Measurements from ENCODE around the gene RBBP7. TPM values are rescaled to one million over a fixed set of nuclear protein-coding genes. Genes with fewer than 3 reads are reported as not detected.

Gene RBBP7

DNA sequence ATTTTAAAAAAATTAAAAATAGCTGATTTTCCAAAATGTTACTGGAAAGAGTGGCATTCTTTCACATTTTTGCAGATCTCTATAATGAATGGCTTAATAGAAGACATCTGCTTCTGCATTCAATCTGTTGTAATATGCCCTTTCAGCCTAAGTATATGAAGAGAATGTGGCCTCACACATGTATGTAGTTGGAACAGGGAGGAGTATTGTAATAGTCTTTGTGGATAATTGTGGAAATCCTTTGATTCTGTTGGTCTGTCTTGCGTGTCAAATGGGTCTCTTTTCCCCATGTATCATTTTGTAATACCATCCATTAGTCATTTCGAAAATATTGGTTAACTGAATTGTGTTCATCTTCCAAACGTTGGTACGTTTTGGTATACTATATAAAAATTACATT, 72.3 kb downstream of the RBBP7 start:
- no peak overlapping the region for H3K4me2 ChIP-seq (ENCODE audit: low read length, poor library complexity, severe bottlenecking)
- no peak overlapping the region for H2AK5ac ChIP-seq (ENCODE audit: low read length, severe bottlenecking)
- H3K79me1 ChIP-seq (replicated peaks; ENCODE audit: low read length, poor library complexity, severe bottlenecking): no peaks in the 10 kb centered on the region
- no peaks in the 10 kb centered on the region for H3K4me1 ChIP-seq (ENCODE audit: control insufficient read depth, insufficient read depth, low read depth, low read length)
- no peak overlapping the region for H3K23ac ChIP-seq (ENCODE audit: low read length in 2 of 2)
- WGBS: no CpG with 5 or more reads among the region's 4 CpGs
- no peak overlapping the region for H4K91ac ChIP-seq (ENCODE audit: low read length)
- no peak overlapping the region for H4K8ac ChIP-seq (ENCODE audit: low read length)
- peak overlapping the region in 1 of 2 experiments; percentile 0 for H3K4me3 ChIP-seq (ENCODE audit: insufficient read depth in 1 of 2, low read depth in 1 of 2, low read length in 2 of 2)
- H3K9me3 ChIP-seq (ENCODE audit: control insufficient read depth, low read length): no peaks in the 10 kb centered on the region
- H3K18ac ChIP-seq (ENCODE audit: low read depth in 1 of 2, low read length in 2 of 2): no peak overlapping the region
- H2BK12ac ChIP-seq (ENCODE audit: low read length in 2 of 2): no peak overlapping the region
- no peak overlapping the region for H3K4ac ChIP-seq (ENCODE audit: low read depth in 1 of 2, low read length in 2 of 2)
- no peak for DNase-seq
- no peak overlapping the region for H2AFZ ChIP-seq (ENCODE audit: low read depth, low read length)
- no peak overlapping the region for H3K14ac ChIP-seq (ENCODE audit: low read length in 2 of 2)
- peaks cover 1 to 34% of the 10 kb centered on the region in 2 experiments for H3K36me3 ChIP-seq (ENCODE audit: control insufficient read depth in 1 of 2, insufficient read depth in 2 of 2, low read depth in 1 of 2, low read length in 2 of 2)
- no peak overlapping the region for H3K27ac ChIP-seq (ENCODE audit: low read length, poor library complexity, severe bottlenecking)
- peak overlapping the region; percentile 51 for H3K9ac ChIP-seq (ENCODE audit: low read length)
- H3K27me3 ChIP-seq (ENCODE audit: control insufficient read depth in 1 of 2, insufficient read depth in 1 of 2, low read length in 2 of 2): no peaks in the 10 kb centered on the region
- no peak overlapping the region for H2BK5ac ChIP-seq (ENCODE audit: low read depth, low read length, poor library complexity, severe bottlenecking)
- H2BK15ac ChIP-seq (ENCODE audit: low read depth, poor library complexity, severe bottlenecking): no peak overlapping the region
- H2BK120ac ChIP-seq (ENCODE audit: low read depth, low read length): no peak overlapping the region

DNA sequence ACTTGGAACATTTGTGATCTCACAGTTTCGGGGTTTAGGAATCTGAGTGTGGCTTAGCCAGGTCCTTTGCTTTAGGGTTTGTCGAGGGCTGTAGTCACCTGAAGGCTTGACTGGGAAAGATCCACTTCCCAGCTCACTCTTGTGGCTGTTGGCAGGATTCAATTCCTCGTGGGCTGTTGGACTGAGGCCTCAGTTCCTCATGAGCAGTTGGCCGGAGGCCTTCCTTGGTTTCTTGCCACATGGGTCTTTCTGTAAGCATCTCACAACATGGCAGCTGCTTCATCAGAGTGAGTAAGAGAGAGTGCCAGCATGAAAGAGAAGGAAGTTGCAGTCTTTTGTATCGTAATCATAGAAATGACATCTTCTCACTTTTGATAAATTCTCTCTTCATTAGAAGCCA, 72.8 kb downstream of the RBBP7 start:
- Histone ChIP-seq H3K4me2 (ENCODE audit: low read length, poor library complexity, severe bottlenecking) (no peak overlapping the region), H2BK120ac (ENCODE audit: low read depth, low read length) (no peak overlapping the region), H3K23ac (ENCODE audit: low read length in 2 of 2) (no peak overlapping the region), H2BK5ac (ENCODE audit: low read depth, low read length, poor library complexity, severe bottlenecking) (no peak overlapping the region), H3K9me3 (ENCODE audit: control insufficient read depth, low read length) (no peaks in the 10 kb centered on the region), H2AK5ac (ENCODE audit: low read length, severe bottlenecking) (no peak overlapping the region), H3K18ac (ENCODE audit: low read depth in 1 of 2, low read length in 2 of 2) (no peak overlapping the region), H3K14ac (ENCODE audit: low read length in 2 of 2) (no peak overlapping the region), H4K8ac (ENCODE audit: low read length) (no peak overlapping the region), H4K91ac (ENCODE audit: low read length) (no peak overlapping the region), H2BK15ac (ENCODE audit: low read depth, poor library complexity, severe bottlenecking) (no peak overlapping the region), H3K36me3 (ENCODE audit: control insufficient read depth in 1 of 2, insufficient read depth in 2 of 2, low read depth in 1 of 2, low read length in 2 of 2) (peaks cover 0 to 35% of the 10 kb centered on the region in 2 experiments), H3K4me3 (ENCODE audit: insufficient read depth in 1 of 2, low read depth in 1 of 2, low read length in 2 of 2) (peak overlapping the region in 1 of 2 experiments; percentile 0), H3K4ac (ENCODE audit: low read depth in 1 of 2, low read length in 2 of 2) (no peak overlapping the region), H3K79me1 (replicated peaks; ENCODE audit: low read length, poor library complexity, severe bottlenecking) (no peaks in the 10 kb centered on the region), H3K9ac (ENCODE audit: low read length) (peak overlapping the region; percentile 51), H2AFZ (ENCODE audit: low read depth, low read length) (no peak overlapping the region), H3K4me1 (ENCODE audit: control insufficient read depth, insufficient read depth, low read depth, low read length) (no peaks in the 10 kb centered on the region), H3K27me3 (ENCODE audit: control insufficient read depth in 1 of 2, insufficient read depth in 1 of 2, low read length in 2 of 2) (no peaks in the 10 kb centered on the region), H3K27ac (ENCODE audit: low read length, poor library complexity, severe bottlenecking) (no peak overlapping the region), H2BK12ac (ENCODE audit: low read length in 2 of 2) (no peak overlapping the region)
- 95% methylated on average over 4 of the region's 5 CpGs for WGBS
- no peak for DNase-seq

GRCh38 chrX:16796298-16796697, 73.9 kb downstream of the RBBP7 start:
- Histone ChIP-seq H3K9ac (ENCODE audit: low read length) (no peak overlapping the region), H2BK5ac (ENCODE audit: low read depth, low read length, poor library complexity, severe bottlenecking) (no peak overlapping the region), H3K9me3 (ENCODE audit: control insufficient read depth, low read length) (no peaks in the 10 kb centered on the region), H2AFZ (ENCODE audit: low read depth, low read length) (no peak overlapping the region), H3K27ac (ENCODE audit: low read length, poor library complexity, severe bottlenecking) (no peak overlapping the region), H3K4ac (ENCODE audit: low read depth in 1 of 2, low read length in 2 of 2) (no peak overlapping the region), H3K4me1 (ENCODE audit: control insufficient read depth, insufficient read depth, low read depth, low read length) (no peaks in the 10 kb centered on the region), H3K79me1 (replicated peaks; ENCODE audit: low read length, poor library complexity, severe bottlenecking) (no peaks in the 10 kb centered on the region), H3K18ac (ENCODE audit: low read depth in 1 of 2, low read length in 2 of 2) (no peak overlapping the region), H3K36me3 (ENCODE audit: control insufficient read depth in 1 of 2, insufficient read depth in 2 of 2, low read depth in 1 of 2, low read length in 2 of 2) (peaks cover 0 to 44% of the 10 kb centered on the region in 2 experiments), H4K91ac (ENCODE audit: low read length) (no peak overlapping the region), H2BK12ac (ENCODE audit: low read length in 2 of 2) (no peak overlapping the region), H3K23ac (ENCODE audit: low read length in 2 of 2) (no peak overlapping the region), H2AK5ac (ENCODE audit: low read length, severe bottlenecking) (no peak overlapping the region), H3K27me3 (ENCODE audit: control insufficient read depth in 1 of 2, insufficient read depth in 1 of 2, low read length in 2 of 2) (no peaks in the 10 kb centered on the region), H2BK15ac (ENCODE audit: low read depth, poor library complexity, severe bottlenecking) (no peak overlapping the region), H4K8ac (ENCODE audit: low read length) (no peak overlapping the region), H2BK120ac (ENCODE audit: low read depth, low read length) (no peak overlapping the region), H3K14ac (ENCODE audit: low read length in 2 of 2) (no peak overlapping the region), H3K4me3 (ENCODE audit: insufficient read depth in 1 of 2, low read depth in 1 of 2, low read length in 2 of 2) (no peak overlapping the region), H3K4me2 (ENCODE audit: low read length, poor library complexity, severe bottlenecking) (no peak overlapping the region)
- WGBS: 100% methylated on average over 2 of the region's 4 CpGs
- no peak for DNase-seq

Small RNA genes lying within 50 kb of the gene (small RNA-seq; reads per million reads assigned to genes)
- gene RF00019 (ENCODE audit: low read depth) (not detected), gene RNU4-6P (ENCODE audit: low read depth) (not detected), gene RPL12P49 (ENCODE audit: low read depth) (not detected)
